Left renal pelvis (tissue), 4 donors: ENCODE data around the gene FANCC. TPM values are rescaled to one million over a fixed set of nuclear protein-coding genes. Genes with fewer than 3 reads are reported as not detected.

ENCODE experiments used
- DNase-seq, 4 donors: peaks; one replicate each; pipeline ENCODE4 v3.0.0-alpha.2; 2013; ENCODE audit warnings: low read depth in 4 of 4, low spot score in 3 of 4
- polyA plus RNA-seq, 4 donors: library from polyadenylated mRNA; unstranded; fragments of 120-200 nt; gene quantifications; one replicate each; pipeline ENCODE4 v1.2.1, GENCODE V29; 2013; ENCODE audit not compliant: insufficient read length in 4 of 4

Gene FANCC
- polyA plus RNA-seq, 4 donors, result 13.4 to 25.0 (median 22.4) TPM

DNA sequence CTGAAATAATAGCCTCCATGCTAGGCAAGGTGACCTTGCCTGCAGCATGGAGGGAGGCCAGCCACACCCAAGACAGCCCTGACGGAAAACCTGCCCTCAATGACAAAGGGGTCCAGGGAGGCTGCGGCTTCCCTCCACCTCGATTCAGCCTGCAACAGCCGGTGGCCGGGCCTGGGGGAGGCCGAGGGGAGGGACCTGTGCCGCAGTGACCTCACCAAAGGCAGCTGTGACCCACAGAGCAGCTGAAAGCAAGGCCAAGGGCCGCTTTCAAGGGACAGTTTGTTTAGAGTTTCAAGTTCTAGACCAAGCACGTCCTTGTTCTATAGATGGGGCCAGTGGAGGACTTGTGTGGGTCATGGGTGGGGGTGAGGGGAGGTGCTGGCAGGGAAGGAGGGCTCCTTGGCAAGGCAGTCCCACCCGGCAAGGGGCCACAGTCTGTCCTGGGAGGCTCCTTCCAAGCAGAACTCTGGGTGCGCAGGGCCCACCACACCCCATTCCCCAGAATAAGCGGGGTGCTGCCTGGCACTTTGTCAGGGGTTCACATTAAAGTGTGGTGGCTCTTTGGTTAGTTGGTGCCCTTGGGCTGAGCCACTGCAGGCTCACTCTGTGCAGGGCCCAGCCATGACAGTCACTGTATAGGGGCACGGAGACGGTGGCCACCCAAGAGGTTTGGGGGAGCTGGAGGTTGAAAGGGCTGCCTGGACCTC is 226.5 kb downstream of the FANCC start:
- no peak for DNase-seq

DNA sequence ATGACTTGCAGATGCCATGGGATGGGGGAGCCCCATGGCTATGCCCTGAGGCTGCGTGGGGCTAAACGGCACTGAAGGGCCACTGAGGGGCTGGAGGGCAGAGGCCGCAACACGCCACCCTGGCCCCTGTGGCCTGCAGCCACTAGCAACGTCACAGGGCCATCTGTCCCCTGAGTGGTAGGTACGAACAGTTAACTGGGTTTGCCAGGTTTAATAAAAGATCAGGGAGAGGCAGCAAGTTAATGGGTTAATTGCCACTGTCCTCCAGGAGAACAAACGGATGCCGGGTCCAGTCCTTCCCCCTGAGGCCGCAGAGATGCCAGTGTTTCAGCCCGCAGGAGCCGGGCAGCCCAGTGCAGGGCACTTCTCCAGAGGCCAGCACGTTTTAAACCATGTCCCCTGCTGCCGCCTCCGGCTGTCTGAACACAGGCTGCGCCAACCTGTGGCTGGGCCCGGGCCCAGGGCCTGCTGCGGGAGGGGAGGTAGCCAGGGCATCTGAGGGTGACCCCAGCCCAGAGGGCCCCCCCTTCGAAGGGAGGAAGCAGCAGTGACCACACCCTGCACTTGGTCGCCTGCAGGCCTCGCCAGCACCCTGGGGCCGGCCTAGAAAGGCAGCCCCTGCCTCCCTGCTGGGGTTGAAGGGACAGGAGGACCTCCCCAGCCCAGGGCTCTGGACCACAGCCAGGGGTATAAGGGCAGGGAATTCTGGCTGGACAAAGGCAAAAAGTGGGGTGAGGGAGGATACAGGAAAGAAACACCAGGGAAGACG is 227.3 kb downstream of the FANCC start:
- DNase-seq, result no peak

DNA sequence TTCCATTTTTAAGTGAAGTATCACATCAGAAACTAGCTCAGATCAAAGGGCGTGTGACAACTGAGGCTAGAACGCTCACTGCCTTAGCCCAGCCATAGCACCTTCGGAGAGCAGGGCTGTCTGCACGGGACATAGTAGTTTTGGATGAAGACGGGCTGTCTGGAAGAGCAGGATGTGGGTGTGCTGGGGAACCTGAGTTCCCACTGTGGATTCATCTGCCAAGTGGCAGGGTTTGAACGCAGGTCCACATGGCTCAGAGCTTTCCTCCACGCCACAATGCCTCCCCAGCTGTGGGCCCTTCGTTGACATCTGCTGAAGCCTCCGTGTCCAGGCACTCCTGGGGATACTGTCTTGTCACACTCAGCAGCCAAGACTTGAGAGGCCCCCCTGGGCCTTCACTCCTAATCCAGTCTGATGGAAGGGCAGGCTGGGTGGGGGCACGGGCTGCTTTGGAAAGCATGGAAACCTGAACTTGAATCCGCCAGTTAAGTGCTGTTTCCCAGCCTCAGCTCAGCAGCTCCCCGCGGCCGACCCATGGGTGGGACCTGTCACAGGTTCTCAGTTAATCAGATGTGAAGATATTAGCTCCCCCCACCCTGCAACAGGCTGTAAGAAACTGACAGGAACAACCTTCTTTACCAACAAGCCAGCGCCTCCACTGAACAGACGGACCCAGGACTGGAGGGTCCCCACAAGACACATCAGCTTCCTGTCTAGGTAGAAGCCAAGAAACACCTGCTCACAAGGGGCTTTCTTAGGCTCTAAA is 228.1 kb downstream of the FANCC start:
- DNase-seq, result no peak

DNA sequence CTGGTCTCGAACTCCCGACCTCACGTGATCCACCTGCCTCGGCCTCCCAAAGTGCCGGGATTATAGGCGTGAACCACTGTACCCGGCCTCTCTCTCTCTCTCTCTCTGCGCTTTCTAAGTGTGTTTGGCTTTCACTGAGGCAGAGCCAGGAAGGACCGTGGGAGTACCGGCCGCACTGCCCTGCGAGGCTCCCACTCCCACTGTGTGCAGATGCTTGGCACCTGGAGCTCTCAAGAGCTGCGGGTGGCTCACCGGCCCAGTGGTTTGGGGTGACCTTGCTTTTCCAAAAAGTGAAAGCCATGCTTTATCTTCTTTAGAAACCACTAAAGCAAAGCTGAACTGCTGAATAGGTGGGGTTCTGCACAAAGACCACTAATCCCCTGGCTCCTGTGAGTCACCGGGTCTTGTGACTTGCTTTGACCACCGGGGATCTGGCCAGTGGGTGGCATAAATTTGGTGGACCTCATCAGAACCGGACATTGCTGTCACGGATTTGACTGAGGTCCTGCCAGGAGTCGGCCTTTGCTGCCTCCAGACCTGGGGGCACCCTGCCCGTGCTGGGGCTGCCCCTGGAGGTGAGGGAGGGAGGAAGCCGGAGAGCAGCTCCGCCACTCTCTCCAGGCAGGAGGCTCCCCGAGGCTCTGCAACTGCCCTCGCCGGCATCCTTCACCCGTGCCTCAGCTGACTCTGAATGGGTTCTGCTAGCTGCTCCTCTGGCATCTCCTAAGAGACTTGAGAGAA is 228.9 kb downstream of the FANCC start:
- DNase-seq, result no peak

DNA sequence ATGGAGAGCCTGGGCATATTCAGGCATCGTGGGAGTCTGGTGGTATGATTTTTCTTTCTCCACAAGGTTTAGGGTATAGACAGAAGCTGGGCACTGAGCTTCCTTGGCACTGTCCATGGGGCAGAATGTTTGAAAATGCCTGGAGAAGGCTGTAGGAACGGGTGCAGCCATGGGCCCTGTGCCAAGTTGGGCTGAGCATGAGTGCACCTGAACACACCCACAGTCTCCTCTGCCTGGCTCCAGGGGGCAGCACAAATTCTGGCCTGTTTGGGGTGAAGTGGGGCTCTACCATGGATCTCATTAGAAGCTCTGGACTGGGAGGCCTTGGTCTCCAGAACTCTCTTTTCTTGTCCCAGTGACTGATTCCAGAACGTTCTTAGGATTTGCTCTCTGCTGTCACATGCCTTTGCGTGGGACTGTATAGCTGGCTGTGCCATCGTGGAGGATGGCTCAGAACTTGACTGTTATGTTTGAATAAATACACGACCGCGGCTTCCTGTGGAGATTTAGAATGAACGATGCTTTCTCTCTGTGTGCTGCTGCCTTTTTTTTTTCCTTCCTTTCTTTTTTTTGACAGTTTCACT is 229.8 kb downstream of the FANCC start:
- DNase-seq, result no peak

DNA sequence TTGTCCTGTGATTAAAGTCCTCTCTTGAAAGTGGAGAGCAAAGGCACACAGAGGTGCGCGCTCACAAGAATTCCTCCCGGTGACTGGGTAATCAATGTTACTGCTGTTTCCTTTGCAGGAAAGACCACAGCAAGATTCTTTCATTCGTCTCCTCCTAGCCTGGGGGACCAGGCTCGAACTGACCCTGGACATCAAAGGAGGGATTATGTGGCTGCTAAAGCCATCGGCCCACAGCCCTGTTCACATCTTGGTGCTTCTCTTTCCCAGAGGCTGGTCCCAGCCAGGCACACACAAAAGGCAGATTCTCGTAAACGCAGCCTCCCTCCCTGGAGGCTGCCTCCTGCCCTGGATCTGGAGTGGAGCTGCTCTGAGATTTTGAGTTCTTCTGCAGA is 230.9 kb downstream of the FANCC start:
- no peak for DNase-seq

DNA sequence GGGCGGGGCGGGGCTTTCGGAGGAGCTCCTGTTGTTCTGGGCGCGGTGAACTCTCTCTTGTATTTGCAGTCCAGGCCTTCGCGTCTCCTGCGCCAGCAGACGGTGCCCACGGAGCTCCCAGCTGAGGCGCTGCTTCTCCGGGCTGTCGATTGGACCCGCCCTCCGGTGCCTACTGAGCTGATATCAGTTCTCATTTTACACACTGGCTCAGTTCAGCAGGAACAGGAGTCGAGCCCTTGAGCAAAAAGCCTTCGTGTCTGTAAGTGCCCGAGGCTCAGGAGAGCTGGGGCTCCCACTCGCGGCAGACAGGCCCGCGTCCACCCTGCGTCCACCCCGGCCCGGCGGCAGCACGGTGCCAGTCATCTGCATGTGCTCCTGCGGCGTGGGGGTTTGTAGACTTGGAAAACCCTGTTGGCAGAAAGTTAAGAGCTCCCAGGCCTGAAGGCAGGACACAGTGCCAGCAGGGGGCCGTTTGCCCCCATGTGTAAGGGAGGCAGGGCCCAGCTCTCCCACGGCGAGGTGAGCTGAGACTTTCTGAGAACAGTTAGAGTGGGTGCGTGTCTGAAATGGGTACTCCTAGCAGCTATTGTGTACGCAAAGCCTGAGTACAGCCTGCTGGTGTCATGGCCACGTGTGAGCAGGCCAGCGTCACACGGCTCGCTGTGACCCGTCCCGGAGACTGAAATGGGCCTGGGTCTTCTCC is 231.5 kb downstream of the FANCC start:
- DNase-seq, result no peak

DNA sequence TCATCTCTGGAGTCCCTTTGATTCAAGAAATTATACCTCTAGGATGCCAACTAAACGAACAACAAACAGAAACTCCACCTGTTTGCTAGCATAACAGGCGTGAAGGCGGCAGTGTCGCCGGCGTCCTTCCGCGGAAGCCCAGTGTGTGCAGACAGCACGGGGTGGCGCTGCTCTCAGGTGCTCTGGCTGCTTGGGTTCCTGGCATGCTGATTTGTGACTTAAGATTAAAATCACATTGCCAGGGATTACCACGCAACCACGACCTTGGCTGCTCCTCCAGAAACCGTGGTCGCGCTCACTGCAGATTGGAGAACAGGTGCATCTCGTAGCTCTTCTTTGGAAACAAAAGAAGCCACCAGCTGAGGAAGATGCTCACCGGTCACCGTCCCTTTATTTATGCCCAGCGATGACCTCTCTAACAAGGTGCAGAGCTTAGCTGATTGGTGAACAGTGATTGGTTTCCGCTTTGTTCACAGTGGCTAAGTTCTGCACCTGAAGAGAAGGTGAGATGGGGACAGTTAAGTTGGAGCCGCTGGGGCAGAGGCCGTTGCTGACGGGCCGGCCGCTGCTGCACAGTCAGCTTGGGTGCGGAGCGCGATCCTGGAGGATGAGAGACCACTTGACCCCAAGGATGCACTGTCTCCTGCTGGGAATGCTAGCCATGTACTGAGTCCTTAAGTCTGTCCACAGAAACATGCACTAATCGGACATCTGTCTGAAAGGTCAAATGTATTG is 232.3 kb downstream of the FANCC start:
- DNase-seq, result no peak

DNA sequence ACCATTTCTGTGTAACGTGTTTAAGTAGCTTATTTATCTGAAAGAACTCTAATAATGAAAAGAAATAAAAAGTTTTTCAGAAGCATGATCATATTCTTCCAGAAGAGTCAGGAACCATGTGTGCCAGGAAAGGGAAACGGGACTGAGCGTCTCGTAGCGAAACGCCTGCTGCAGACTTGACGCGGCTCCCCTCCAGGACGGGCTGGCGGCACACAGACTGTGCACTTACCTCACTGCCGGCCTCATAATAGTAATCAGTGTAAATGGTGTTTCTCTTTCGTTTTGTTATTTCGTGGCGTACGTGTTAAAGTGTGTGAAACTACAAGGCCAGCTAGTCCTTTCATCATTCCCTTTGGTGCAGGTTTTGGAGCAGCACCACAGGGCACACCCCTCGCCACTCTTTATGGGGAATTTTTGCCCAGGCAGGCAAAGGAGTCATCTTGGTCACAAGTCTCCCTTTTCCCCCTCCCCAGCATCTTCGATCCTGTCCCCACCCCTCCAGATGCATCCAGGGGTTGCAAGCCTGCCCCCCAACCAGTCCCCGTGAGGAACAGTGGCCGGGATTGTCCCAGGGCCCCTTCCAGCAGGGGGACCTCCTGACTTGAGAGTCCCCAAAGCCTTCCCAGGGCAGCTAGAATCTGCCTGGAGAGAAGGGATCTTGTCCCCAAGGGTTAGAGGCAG is 233.1 kb downstream of the FANCC start:
- DNase-seq, result no peak

DNA sequence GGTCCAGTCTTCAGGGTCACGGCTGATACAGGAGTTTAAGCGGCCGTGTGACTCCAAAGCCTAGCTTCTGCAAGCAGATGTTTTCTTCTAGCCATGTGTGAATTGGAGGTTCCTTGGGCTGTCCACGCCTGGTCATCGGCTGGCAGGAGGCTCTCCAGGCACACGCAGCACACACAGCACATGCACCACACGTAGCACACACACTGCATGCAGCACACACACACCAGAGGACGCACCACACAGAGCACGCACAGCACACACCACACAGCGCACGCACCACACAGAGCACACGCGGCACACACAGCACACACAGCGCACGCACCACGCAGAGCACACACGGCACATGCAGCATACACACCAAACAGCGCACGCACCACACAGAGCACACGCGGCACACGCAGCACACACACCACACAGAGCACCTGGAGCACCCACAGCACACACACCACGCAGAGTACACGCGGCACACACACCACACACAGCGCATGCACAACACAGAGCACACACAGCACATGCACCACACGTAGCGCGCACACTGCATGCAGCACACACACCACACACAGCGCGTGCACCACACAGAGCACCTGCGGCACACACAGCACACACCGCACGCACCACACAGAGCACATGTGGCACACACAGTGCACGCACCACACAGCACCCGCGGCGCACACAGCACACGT is 234.3 kb downstream of the FANCC start:
- no peak for DNase-seq

DNA sequence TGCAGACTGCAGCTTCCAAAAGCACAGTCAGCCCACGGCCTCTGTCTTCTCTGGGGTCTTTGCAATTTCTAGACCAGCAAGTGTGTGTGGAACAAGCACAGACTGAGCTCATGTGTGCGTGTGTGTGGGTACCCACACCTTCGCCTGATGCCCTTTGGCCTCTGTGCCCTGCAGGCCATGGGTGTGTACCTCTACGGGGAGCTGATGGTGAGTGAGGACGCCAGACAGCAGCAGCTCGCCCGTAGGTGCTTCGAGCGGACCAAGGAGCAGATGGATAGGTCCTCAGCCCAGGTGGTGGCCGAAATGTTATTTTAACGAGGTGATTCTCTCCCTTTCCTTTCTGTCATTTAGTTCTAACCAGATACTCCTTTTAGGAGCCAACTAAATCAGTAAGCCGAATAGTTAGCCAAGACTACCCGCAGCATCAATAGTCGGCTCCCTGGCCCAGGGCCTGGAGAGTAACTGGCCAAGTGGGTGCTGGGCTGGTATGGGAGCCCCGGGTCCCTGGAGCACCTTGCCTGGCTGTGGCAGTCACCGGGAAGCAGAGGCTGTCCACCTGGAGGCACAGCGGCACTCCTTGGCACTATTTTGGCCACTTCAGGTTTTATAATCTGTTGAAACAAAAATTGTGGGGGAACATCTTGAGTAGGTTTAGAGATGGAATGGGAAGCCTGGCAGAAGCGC is 235.0 kb downstream of the FANCC start:
- DNase-seq, result no peak

DNA sequence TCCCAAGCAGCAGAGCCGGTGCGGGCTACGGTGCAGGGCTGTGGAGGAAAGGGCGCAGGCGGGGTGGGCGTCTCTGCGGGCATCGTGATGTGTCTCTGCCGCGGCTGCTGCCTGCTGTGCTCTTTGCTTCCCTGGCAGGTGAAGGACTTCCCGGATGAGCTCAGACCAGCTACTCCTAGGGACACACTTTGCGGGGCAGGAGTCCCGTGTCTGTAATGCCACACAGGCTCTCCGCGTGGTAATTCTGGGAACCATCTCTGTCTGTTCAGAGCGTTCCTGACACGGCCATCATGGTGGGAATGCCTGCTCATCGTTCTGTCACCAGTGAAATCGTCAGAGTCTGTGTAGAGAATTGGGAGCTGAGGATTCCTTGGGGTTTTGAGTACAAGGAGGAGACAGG is 235.5 kb downstream of the FANCC start:
- DNase-seq, result no peak

DNA sequence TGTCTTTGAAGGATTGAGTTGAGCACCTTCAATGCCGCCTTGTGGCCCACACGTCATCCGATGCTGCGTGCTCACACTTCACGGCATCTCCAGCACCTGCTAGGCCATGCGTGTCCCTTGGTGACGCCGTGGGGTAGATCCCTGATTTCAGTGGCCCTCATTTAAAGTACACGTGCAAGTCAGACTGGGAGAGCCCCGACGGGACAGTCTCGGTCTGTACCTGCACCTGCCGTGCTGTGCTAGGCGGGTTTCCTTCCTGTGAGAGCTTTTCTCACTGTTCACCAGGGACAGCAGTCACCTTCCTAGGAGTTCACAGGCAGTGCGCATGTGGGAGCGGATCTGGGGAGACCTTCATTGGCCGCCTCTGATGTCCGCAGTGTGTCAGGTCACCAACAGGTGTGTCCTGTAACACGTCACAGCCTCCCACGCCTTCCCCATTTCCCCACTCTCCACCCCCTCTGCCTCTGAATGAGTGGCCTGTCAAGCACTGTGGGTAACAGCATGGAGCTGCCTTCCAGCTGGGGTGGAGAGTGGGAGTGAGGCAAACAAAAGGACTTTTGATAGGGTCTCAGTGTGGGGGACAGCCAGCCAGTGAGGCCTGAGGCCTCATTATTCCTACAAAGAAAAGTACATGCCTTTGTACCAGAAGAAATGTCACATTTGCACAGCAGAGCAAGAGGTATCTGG is 236.4 kb downstream of the FANCC start:
- no peak for DNase-seq

DNA sequence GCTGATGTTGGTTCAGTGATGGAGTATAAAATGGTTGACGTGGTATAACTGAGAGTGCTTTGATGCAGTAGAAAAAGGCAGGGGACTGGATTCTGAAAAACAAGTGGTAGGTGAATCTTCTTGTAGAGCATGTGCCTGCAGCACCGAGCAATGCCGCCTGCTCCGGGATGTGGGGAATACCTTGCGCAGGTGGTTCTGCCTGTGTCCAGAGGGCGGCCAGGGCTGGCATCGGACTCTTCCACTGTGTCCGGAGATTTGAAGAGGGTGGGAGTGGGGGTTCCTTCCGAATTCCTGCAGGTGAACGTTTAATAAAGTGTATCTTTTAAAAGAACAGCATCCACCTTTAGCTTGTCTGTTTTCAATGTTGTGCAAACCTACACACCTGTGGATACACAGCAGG is 238.0 kb downstream of the FANCC start:
- DNase-seq, result no peak

DNA sequence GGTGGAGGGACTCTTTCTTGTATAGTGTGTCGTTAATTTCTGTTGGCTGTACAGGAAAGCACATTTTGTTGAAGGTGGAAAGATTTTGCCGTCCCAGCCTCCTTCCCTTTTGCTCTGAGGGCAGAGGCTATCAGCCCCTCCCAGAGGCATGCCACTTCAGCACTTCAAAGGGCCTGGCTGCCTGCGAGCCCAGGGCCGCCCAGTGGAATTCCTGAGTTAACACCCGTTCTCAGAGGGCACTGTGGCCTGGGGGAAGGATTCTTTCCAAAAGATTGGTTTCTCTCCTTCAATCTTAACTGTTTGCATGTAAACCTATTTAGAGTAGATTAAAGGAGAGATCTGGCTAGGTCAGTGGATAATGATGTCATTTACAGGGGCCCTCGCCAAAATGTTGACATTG is 238.6 kb downstream of the FANCC start:
- DNase-seq, result no peak

DNA sequence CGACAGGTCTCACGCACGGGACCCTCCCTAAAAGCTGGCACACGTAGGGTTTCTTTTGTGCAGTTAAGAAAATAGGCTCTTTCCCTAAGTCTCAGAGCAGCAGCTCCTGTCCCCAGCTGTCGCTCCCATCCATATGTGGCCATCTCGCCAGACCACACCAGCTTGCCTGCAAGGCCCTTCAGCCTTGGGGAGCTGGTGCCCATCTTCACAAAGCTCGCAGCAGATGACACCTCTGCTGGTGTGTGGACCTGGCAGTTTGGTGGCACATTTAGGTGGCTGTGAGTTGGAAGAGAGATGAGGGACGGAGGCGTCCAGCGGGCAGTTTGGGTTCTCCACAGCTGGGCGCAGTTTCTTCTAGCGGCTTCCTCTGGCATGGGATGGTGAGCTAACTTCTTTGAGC is 239.0 kb downstream of the FANCC start:
- DNase-seq, result no peak

DNA sequence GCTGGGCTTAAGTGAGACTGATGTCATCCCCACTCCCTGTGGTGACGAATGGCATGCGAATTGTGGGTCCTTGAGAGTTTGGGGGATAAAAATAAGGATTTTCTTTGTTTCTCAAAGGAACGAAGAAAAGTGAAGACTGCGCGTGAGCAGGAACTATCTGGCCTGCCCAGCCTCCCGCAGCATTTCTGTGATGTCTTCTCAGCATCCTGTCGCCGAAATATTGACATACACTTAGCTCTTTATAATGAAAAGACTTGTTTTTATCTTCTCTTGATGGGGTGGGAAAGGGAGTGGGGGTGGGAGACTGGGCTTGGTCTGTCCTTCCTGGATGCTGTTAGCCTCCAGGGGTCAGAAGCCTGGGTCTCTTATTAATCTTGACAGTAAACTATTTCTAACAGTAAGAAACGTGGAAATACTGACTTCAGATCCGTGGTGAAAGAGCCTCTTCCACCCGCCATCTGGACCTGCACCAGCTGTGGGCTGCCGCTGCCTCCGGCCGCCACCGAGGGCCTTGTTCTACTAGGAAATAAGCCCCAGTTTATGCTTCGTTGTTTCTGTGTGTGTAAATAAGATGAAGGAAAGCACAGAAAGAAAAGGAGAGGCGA is 239.6 kb downstream of the FANCC start:
- DNase-seq, result no peak
